HCT116 (cell line): ENCODE data around the gene CYP4A22. TPM values are rescaled to one million over a fixed set of nuclear protein-coding genes. Genes with fewer than 3 reads are reported as not detected.

Experiments used
- ATAC-seq: fragments of 200-7000 bp; cut with Tn5 transposase; 2 replicates; pipeline ENCODE4 v1.9.1; 2020; ENCODE audit warnings: mild to moderate bottlenecking, moderate library complexity
- BruUV-seq: library from RNA; stranded (reverse); fragments of 400-500 nt; replicated peaks from 2 replicates; lab custom pipeline; 2021; lab: Mats Ljungman, UMichigan
- CTCF ChIA-PET: fragments of 300-600 bp; sonication (Branson Sonifier 250); formaldehyde crosslinking; loops from one replicate; lab custom pipeline; 2021; ENCODE audit warnings: antibody characterized with exemption; lab: Charles Lee
- POLR2A ChIA-PET: fragments of 300-600, 350-600 bp; sonication (Branson Sonifier 250); formaldehyde crosslinking; loops from one replicate; lab custom pipeline; 2021; ENCODE audit warnings: antibody characterized with exemption; lab: Charles Lee
- RAD21 ChIA-PET, 2 experiments: fragments of 300-600 bp; sonication (Branson Sonifier 250); formaldehyde crosslinking; loops; one replicate each; lab custom pipeline; 2023; ENCODE audit warnings: low total read pairs in 2 of 2; ENCODE audit not compliant: uncharacterized antibody in 2 of 2, unreplicated experiment in 2 of 2, low non-redundant PET in 1 of 2; lab: Charles Lee
- DNase-seq: peaks from one replicate; pipeline ENCODE4 v3.0.0-alpha.2; 2010; ENCODE audit warnings: low read depth, low spot score
- H2AFZ ChIP-seq: fragments of 200-600 bp; shearing (Covaris generic), sonication (generic); 2 replicates; pipeline ENCODE4 v1.6.1; 2017; ENCODE audit warnings: low read depth, mixed run types, mixed read lengths, antibody characterized with exemption, low read length; ENCODE audit not compliant: poor library complexity, severe bottlenecking
- H3K27ac ChIP-seq: 2 replicates; pipeline ENCODE4 v1.5.1; 2012; ENCODE audit warnings: low read depth, low read length
- H3K27me3 ChIP-seq: fragments of 200-600 bp; sonication (generic); 2 replicates; pipeline ENCODE4 v1.6.1; 2016; ENCODE audit warnings: mixed run types, low read length, mixed read lengths; ENCODE audit not compliant: insufficient read depth
- H3K36me3 ChIP-seq, 2 experiments: fragments of 200-500 bp in 1 of 2; fragments of 200-600 bp in 1 of 2; sonication (Bioruptor generic) in 1 of 2; sonication (generic) in 1 of 2; 2 replicates each; pipeline versions ENCODE4 v1.5.1 to v1.6.1; 2014 to 2016; ENCODE audit warnings: low read length in 2 of 2, inconsistent platforms in 1 of 2, mixed read lengths in 1 of 2, mixed run types in 1 of 2; ENCODE audit not compliant: insufficient read depth in 2 of 2, control insufficient read depth in 1 of 2
- H3K4me1 ChIP-seq, 2 experiments: fragments of 200-600 bp in 1 of 2; sonication (generic) in 1 of 2; 2 replicates each; pipeline versions ENCODE4 v1.5.1 to v1.6.1; 2012 to 2017; ENCODE audit warnings: low read length in 2 of 2, inconsistent platforms in 1 of 2, mild to moderate bottlenecking in 1 of 2, mixed read lengths in 1 of 2, mixed run types in 1 of 2, moderate library complexity in 1 of 2; ENCODE audit not compliant: insufficient read depth in 2 of 2, control insufficient read depth in 1 of 2
- H3K4me2 ChIP-seq: fragments of 200-600 bp; sonication (generic); 2 replicates; pipeline ENCODE4 v1.6.1; 2017; ENCODE audit warnings: mixed run types, low read length, mixed read lengths
- H3K4me3 ChIP-seq, 2 experiments: fragments of 200-600 bp in 1 of 2; sonication (generic) in 1 of 2; replicated peaks in 1 of 2; 2 replicates each; pipeline ENCODE4 v1.5.1; 2011 to 2016; ENCODE audit warnings: low read length in 2 of 2, control low read depth in 1 of 2, low read depth in 1 of 2, mild to moderate bottlenecking in 1 of 2, mixed read lengths in 1 of 2, mixed run types in 1 of 2
- H3K79me2 ChIP-seq: fragments of 200-600 bp; sonication (generic); 2 replicates; pipeline ENCODE4 v1.6.1; 2017; ENCODE audit warnings: mild to moderate bottlenecking, mixed run types, low read length, moderate library complexity, mixed read lengths; ENCODE audit not compliant: insufficient read depth
- H3K9ac ChIP-seq: fragments of 200-600 bp; sonication (generic); 2 replicates; pipeline ENCODE4 v1.6.1; 2016; ENCODE audit warnings: low read length, mixed read lengths
- H3K9me2 ChIP-seq: fragments of 200-600 bp; sonication (generic), shearing (Covaris generic); 2 replicates; pipeline ENCODE4 v1.6.1; 2017; ENCODE audit warnings: mixed run types, mild to moderate bottlenecking, moderate library complexity; ENCODE audit not compliant: insufficient read depth
- H3K9me3 ChIP-seq, 2 experiments: fragments of 200-500 bp in 1 of 2; fragments of 200-600 bp in 1 of 2; sonication (Bioruptor generic) in 1 of 2; sonication (generic) in 1 of 2; 2 replicates each; pipeline ENCODE4 v1.6.1; 2014 to 2017; ENCODE audit warnings: low read length in 2 of 2, mixed read lengths in 2 of 2, inconsistent platforms in 1 of 2, low read depth in 1 of 2, mild to moderate bottlenecking in 1 of 2, mixed run types in 1 of 2, moderate library complexity in 1 of 2; ENCODE audit not compliant: control insufficient read depth in 1 of 2, insufficient read depth in 1 of 2
- H4K20me1 ChIP-seq: fragments of 200-600 bp; sonication (generic), shearing (Covaris generic); 2 replicates; pipeline ENCODE4 v1.6.1; 2017; ENCODE audit warnings: mixed run types, mild to moderate bottlenecking, moderate library complexity; ENCODE audit not compliant: insufficient read depth
- CEBPB ChIP-seq: IDR thresholded peaks from 2 replicates; pipeline ENCODE4 v1.6.1; 2012; ENCODE audit warnings: low read depth
- CTCF ChIP-seq, 3 experiments: fragments of 200-600 bp in 1 of 3; sonication (generic) in 1 of 3; IDR thresholded peaks in 2 of 3; conservative IDR thresholded peaks in 1 of 3; 2 replicates each; pipeline ENCODE4 v1.5.1; 2012 to 2017; ENCODE audit warnings: low read depth in 2 of 3, low read length in 2 of 3, antibody characterized with exemption in 1 of 3, borderline replicate concordance in 1 of 3, control low read depth in 1 of 3, mild to moderate bottlenecking in 1 of 3, mixed read lengths in 1 of 3, mixed run types in 1 of 3, moderate library complexity in 1 of 3; ENCODE audit not compliant: insufficient read depth in 1 of 3
- ELF1 ChIP-seq: IDR thresholded peaks from 2 replicates; pipeline ENCODE4 v1.6.1; 2012; ENCODE audit warnings: low read depth, borderline replicate concordance
- EZH2 ChIP-seq: fragments of 200-600 bp; sonication (generic); IDR thresholded peaks from 2 replicates; pipeline ENCODE4 v1.6.1; 2017; ENCODE audit warnings: antibody characterized with exemption, mixed run types
- EZH2phosphoT487 ChIP-seq: fragments of 200-600 bp; IDR thresholded peaks from 2 replicates; pipeline ENCODE4 v1.6.1; 2018; ENCODE audit warnings: antibody characterized with exemption, borderline replicate concordance
- FOSL1 ChIP-seq: IDR thresholded peaks from 2 replicates; pipeline ENCODE4 v1.6.1; 2012; ENCODE audit warnings: low read depth
- JUND ChIP-seq: IDR thresholded peaks from 2 replicates; pipeline ENCODE4 v1.6.1; 2012
- POLR2AphosphoS5 ChIP-seq: IDR thresholded peaks from 2 replicates; pipeline ENCODE4 v1.6.1; 2011; ENCODE audit warnings: mild to moderate bottlenecking, low read depth, low read length, moderate library complexity
- RAD21 ChIP-seq: IDR thresholded peaks from 2 replicates; pipeline ENCODE4 v1.6.1; 2012; ENCODE audit warnings: low read depth, mild to moderate bottlenecking
- SIN3A ChIP-seq: IDR thresholded peaks from 2 replicates; pipeline ENCODE4 v1.6.1; 2012; ENCODE audit warnings: low read depth
- SP1 ChIP-seq: IDR thresholded peaks from 2 replicates; pipeline ENCODE4 v1.6.1; 2012; ENCODE audit warnings: low read depth
- SRF ChIP-seq: IDR thresholded peaks from 2 replicates; pipeline ENCODE4 v1.6.1; 2012; ENCODE audit warnings: low read depth
- TCF7L2 ChIP-seq: IDR thresholded peaks from 2 replicates; pipeline ENCODE4 v1.7.0; 2011; ENCODE audit warnings: borderline replicate concordance, inconsistent platforms; ENCODE audit not compliant: insufficient read depth, insufficient read length; ENCODE audit errors: extremely low read depth
- YY1 ChIP-seq: IDR thresholded peaks from 2 replicates; pipeline ENCODE4 v1.6.1; 2011; ENCODE audit warnings: low read length, low read depth, moderate library complexity, mild to moderate bottlenecking; ENCODE audit not compliant: insufficient replicate concordance; ENCODE audit errors: extremely low read depth
- intact Hi-C: fragments of 100-400 bp; cut with micrococcal nuclease; formaldehyde crosslinking; loops from 2 replicates; pipeline ENCODE4 v1.10.0; 2022
- total RNA-seq: library from RNA; stranded (reverse); gene quantifications from one replicate; pipeline ENCODE4 v1.2.1, GENCODE V29; 2021; ENCODE audit not compliant: unreplicated experiment
- TF ChIP-seq, protein P1 (sequence below): IDR thresholded peaks from 2 replicates; pipeline ENCODE4 v1.6.1; 2012
- TF ChIP-seq, protein P2 (sequence below): IDR thresholded peaks from 2 replicates; pipeline ENCODE4 v1.6.1; 2011; ENCODE audit warnings: mild to moderate bottlenecking, low read length, moderate library complexity; ENCODE audit not compliant: insufficient replicate concordance; ENCODE audit errors: extremely low read depth
- TF ChIP-seq, protein P3 (sequence below): IDR thresholded peaks from 2 replicates; pipeline ENCODE4 v1.6.1; 2012; ENCODE audit warnings: low read depth

Gene CYP4A22
- total RNA-seq, 1 experiment from 2014 or later = not detected

GRCh38 chr1:47113178-47113577 lies 24.1 kb upstream of the CYP4A22 start:
- no peak overlapping the region for H3K27ac ChIP-seq
- TF ChIP-seq JUND (no peak), CEBPB (no peak), RAD21 (no peak), SP1 (no peak), FOSL1 (no peak), SRF (no peak), YY1 (no peak), EZH2 (no peak), TCF7L2 (no peak), CTCF (IDR thresholded peaks at IDR 0.05 in 2 of 3, conservative IDR thresholded peaks at IDR 0.05 in 1 of 3; ENCODE audit: borderline replicate concordance in 1 of 3, insufficient read depth in 1 of 3, low read depth in 2 of 3, low read length in 2 of 3) (no peak), EZH2phosphoT487 (no peak), SIN3A (no peak), POLR2AphosphoS5 (no peak), ELF1 (no peak)
- TF ChIP-seq, protein P1, sequence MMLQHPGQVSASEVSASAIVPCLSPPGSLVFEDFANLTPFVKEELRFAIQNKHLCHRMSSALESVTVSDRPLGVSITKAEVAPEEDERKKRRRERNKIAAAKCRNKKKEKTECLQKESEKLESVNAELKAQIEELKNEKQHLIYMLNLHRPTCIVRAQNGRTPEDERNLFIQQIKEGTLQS = no peak
- TF ChIP-seq, protein P2, sequence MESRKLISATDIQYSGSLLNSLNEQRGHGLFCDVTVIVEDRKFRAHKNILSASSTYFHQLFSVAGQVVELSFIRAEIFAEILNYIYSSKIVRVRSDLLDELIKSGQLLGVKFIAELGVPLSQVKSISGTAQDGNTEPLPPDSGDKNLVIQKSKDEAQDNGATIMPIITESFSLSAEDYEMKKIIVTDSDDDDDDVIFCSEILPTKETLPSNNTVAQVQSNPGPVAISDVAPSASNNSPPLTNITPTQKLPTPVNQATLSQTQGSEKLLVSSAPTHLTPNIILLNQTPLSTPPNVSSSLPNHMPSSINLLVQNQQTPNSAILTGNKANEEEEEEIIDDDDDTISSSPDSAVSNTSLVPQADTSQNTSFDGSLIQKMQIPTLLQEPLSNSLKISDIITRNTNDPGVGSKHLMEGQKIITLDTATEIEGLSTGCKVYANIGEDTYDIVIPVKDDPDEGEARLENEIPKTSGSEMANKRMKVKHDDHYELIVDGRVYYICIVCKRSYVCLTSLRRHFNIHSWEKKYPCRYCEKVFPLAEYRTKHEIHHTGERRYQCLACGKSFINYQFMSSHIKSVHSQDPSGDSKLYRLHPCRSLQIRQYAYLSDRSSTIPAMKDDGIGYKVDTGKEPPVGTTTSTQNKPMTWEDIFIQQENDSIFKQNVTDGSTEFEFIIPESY = no peak
- TF ChIP-seq, protein P3, sequence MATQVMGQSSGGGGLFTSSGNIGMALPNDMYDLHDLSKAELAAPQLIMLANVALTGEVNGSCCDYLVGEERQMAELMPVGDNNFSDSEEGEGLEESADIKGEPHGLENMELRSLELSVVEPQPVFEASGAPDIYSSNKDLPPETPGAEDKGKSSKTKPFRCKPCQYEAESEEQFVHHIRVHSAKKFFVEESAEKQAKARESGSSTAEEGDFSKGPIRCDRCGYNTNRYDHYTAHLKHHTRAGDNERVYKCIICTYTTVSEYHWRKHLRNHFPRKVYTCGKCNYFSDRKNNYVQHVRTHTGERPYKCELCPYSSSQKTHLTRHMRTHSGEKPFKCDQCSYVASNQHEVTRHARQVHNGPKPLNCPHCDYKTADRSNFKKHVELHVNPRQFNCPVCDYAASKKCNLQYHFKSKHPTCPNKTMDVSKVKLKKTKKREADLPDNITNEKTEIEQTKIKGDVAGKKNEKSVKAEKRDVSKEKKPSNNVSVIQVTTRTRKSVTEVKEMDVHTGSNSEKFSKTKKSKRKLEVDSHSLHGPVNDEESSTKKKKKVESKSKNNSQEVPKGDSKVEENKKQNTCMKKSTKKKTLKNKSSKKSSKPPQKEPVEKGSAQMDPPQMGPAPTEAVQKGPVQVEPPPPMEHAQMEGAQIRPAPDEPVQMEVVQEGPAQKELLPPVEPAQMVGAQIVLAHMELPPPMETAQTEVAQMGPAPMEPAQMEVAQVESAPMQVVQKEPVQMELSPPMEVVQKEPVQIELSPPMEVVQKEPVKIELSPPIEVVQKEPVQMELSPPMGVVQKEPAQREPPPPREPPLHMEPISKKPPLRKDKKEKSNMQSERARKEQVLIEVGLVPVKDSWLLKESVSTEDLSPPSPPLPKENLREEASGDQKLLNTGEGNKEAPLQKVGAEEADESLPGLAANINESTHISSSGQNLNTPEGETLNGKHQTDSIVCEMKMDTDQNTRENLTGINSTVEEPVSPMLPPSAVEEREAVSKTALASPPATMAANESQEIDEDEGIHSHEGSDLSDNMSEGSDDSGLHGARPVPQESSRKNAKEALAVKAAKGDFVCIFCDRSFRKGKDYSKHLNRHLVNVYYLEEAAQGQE = no peak
- no peak overlapping the region for H3K4me3 ChIP-seq
- H3K9me3 ChIP-seq = no peaks in the 10 kb centered on the region
- no peak for ATAC-seq
- intact Hi-C loops = no loop called here
- no peak overlapping the region for H3K9ac ChIP-seq
- no peak overlapping the region for H2AFZ ChIP-seq
- no TSS peak for BruUV-seq
- POLR2A ChIA-PET = no interaction called here
- no peaks in the 10 kb centered on the region for H3K27me3 ChIP-seq
- RAD21 ChIA-PET = no interaction called here
- no peak for DNase-seq
- H4K20me1 ChIP-seq = no peaks in the 10 kb centered on the region
- peaks cover 0 to 2% of the 10 kb centered on the region in 2 experiments; a peak in 1 of 4 replicates for H3K4me1 ChIP-seq
- CTCF ChIA-PET = no interaction called here
- no peak overlapping the region for H3K4me2 ChIP-seq
- H3K9me2 ChIP-seq = no peaks in the 10 kb centered on the region
- no peaks in the 10 kb centered on the region for H3K79me2 ChIP-seq
- no peaks in the 10 kb centered on the region for H3K36me3 ChIP-seq
